MCF 10A (cell line): ENCODE measurements around the gene HCFC1. TPM values are rescaled to one million over a fixed set of nuclear protein-coding genes. Genes with fewer than 3 reads are reported as not detected.
A peak's percentile ranks its signal among the peaks of the same experiment; 100 is the strongest.

Source experiments
- BruUV-seq: library from RNA; stranded (reverse); fragments of 400-500 nt; replicated peaks from 2 replicates; lab custom pipeline; 2021; lab: Mats Ljungman, UMichigan
- CTCF ChIA-PET: fragments of 300-600 bp; sonication (Branson Sonifier 250); formaldehyde crosslinking; extraction: SDS; loops from one replicate; lab custom pipeline; 2021; ENCODE audit warnings: antibody characterized with exemption, inconsistent platforms; lab: Yijun Ruan, JAX
- POLR2A ChIA-PET: fragments of 300-600, 350-650 bp; sonication (Branson Sonifier 250); formaldehyde crosslinking; extraction: SDS; loops from one replicate; lab custom pipeline; 2020; ENCODE audit warnings: antibody characterized with exemption, inconsistent platforms; lab: Yijun Ruan, JAX
- DNase-seq: peaks from one replicate; pipeline ENCODE4 v3.0.0-alpha.2; 2018; ENCODE audit not compliant: unreplicated experiment
- H3K27ac Mint-ChIP-seq: one replicate; pipeline ENCODE4 v1.8.0; 2022; ENCODE audit warnings: mild to moderate bottlenecking, low read depth, mixed read lengths; ENCODE audit not compliant: unreplicated experiment
- H3K27me3 Mint-ChIP-seq: one replicate; pipeline ENCODE4 v1.8.0; 2022; ENCODE audit warnings: mixed read lengths; ENCODE audit not compliant: insufficient read depth, unreplicated experiment
- H3K36me3 Mint-ChIP-seq: one replicate; pipeline ENCODE4 v1.8.0; 2022; ENCODE audit warnings: mild to moderate bottlenecking, moderate library complexity, mixed read lengths; ENCODE audit not compliant: insufficient read depth, unreplicated experiment
- H3K4me1 Mint-ChIP-seq: one replicate; pipeline ENCODE4 v1.8.0; 2022; ENCODE audit warnings: mixed read lengths; ENCODE audit not compliant: insufficient read depth, unreplicated experiment
- H3K4me3 Mint-ChIP-seq: one replicate; pipeline ENCODE4 v1.8.0; 2022; ENCODE audit warnings: mild to moderate bottlenecking, moderate library complexity, mixed read lengths; ENCODE audit not compliant: unreplicated experiment
- H3K9me3 Mint-ChIP-seq: one replicate; pipeline ENCODE4 v1.8.0; 2022; ENCODE audit warnings: mixed read lengths; ENCODE audit not compliant: unreplicated experiment
- intact Hi-C: fragments of 100-400 bp; cut with micrococcal nuclease; formaldehyde crosslinking; loops from 2 replicates; pipeline ENCODE4 v1.14.1; 2022
- total RNA-seq: library from RNA; stranded (reverse); gene quantifications from 2 replicates; pipeline ENCODE4 v1.2.3, GENCODE V29; 2022
- TF ChIP-seq, protein P1 (sequence below): fragments of 200-600 bp; IDR thresholded peaks from one replicate; pipeline ENCODE4 v1.8.0; 2022; ENCODE audit warnings: antibody characterized with exemption, mild to moderate bottlenecking; ENCODE audit not compliant: unreplicated experiment

The HCFC1 gene
- total RNA-seq, 1 experiment from 2014 or later: 44.5 TPM

GRCh38 chrX:153917869-153918268 lies 53.7 kb downstream of the HCFC1 start:
- H3K9me3 Mint-ChIP-seq: no peaks in the 10 kb centered on the region
- H3K27me3 Mint-ChIP-seq: peaks cover 46% of the 10 kb centered on the region
- H3K4me1 Mint-ChIP-seq: peaks cover 13% of the 10 kb centered on the region
- intact Hi-C loops: no loop called here
- no peak overlapping the region for H3K4me3 Mint-ChIP-seq
- TF ChIP-seq, protein P1, sequence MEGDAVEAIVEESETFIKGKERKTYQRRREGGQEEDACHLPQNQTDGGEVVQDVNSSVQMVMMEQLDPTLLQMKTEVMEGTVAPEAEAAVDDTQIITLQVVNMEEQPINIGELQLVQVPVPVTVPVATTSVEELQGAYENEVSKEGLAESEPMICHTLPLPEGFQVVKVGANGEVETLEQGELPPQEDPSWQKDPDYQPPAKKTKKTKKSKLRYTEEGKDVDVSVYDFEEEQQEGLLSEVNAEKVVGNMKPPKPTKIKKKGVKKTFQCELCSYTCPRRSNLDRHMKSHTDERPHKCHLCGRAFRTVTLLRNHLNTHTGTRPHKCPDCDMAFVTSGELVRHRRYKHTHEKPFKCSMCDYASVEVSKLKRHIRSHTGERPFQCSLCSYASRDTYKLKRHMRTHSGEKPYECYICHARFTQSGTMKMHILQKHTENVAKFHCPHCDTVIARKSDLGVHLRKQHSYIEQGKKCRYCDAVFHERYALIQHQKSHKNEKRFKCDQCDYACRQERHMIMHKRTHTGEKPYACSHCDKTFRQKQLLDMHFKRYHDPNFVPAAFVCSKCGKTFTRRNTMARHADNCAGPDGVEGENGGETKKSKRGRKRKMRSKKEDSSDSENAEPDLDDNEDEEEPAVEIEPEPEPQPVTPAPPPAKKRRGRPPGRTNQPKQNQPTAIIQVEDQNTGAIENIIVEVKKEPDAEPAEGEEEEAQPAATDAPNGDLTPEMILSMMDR: no peak
- H3K36me3 Mint-ChIP-seq: no peaks in the 10 kb centered on the region
- peak overlapping the region; percentile 29 for H3K27ac Mint-ChIP-seq
- no TSS peak for BruUV-seq
- ChIA-PET CTCF (interaction anchor here (1.2 kb wide), 1 partner anchor 18 kb away, joined by 4 read pairs; no protein-coding TSS in a partner anchor), POLR2A (interaction anchor here (0.5 to 2.2 kb wide), 3 partner anchors 9 to 190 kb away, joined by 4 to 8 read pairs (median 7); no protein-coding TSS in a partner anchor)
- no peak for DNase-seq

DNA sequence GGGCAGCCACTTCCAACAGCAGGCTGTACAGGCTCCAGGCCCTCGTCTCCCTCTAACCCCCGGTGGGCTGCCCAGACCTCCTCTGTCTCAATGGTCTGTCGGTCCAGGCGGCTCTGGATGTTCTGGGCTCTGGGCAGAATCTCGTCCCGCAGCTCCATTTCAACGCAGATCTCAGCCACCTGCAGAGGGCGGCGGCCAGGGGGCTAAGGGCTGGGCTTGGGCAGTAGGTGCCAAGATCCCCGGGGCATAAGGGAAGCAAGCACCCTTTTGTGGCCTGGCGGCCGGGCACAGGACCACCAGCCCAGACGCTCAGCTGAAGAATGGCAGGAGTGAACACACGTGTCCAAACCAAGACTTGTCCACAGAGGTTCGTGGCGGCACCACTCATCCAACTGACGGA lies 57.9 kb downstream of the HCFC1 start:
- no peak overlapping the region for H3K4me3 Mint-ChIP-seq
- BruUV-seq: no TSS peak
- H3K9me3 Mint-ChIP-seq: no peaks in the 10 kb centered on the region
- ChIA-PET CTCF (interaction anchor here (0.9 to 5.0 kb wide), 2 partner anchors 8 to 150 kb away, joined by 3 to 31 read pairs; no protein-coding TSS in a partner anchor), POLR2A (no interaction called here)
- H3K4me1 Mint-ChIP-seq: peaks cover 8% of the 10 kb centered on the region
- peaks cover 42% of the 10 kb centered on the region for H3K27me3 Mint-ChIP-seq
- TF ChIP-seq, protein P1: no peak
- intact Hi-C loops: no loop called here
- H3K36me3 Mint-ChIP-seq: no peaks in the 10 kb centered on the region
- no peak for DNase-seq
- no peak overlapping the region for H3K27ac Mint-ChIP-seq

DNA sequence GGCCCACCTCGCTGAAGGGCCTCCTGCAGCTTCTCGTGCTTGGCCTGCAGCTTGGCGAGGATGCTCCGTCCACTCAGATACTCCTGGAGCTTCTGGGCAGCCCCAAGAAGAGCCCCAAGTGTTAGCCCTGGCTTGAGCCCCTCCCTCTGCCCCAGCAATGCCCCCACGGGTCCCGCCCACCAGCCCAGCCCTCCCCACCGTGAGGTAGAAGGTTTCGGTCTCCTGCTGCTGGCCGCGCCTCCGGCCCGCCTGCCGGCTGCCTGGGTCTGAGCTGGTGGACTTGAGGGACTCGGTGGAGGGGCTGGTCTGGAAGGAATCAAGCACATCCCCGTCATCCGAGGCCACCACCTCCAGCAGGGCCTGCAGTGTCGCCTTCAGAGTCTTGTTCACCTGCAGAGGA lies 58.4 kb downstream of the HCFC1 start:
- Mint-ChIP-seq H3K27me3 (peaks cover 39% of the 10 kb centered on the region), H3K4me3 (no peak overlapping the region), H3K36me3 (no peaks in the 10 kb centered on the region), H3K4me1 (peaks cover 8% of the 10 kb centered on the region), H3K9me3 (no peaks in the 10 kb centered on the region), H3K27ac (no peak overlapping the region)
- ChIA-PET POLR2A (no interaction called here), CTCF (interaction anchor here (0.9 to 5.0 kb wide), 2 partner anchors 9 to 150 kb away, joined by 3 to 31 read pairs; no protein-coding TSS in a partner anchor)
- no peak for DNase-seq
- no TSS peak for BruUV-seq
- intact Hi-C loops: no loop called here
- TF ChIP-seq, protein P1: no peak

DNA sequence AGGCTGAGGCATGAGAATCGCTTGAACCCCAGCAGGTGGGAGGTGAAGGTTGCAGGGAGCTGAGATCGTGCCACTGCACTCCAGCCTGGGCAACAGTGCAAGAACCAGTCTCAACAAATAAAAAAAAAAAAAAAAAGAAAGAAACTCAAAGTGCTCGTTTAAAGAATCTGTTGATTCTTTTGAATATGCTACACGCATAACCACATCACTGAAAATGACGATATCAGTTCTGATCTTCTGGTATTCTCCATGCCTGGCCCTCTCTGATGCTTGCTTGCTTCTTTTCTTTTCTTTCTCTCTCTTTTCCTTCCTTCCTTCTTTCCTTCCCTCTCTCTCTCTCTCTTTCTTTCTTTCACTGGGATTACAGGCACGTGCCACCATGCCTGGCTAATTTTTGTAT lies 59.8 kb downstream of the HCFC1 start:
- intact Hi-C loops: no loop called here
- TF ChIP-seq, protein P1: no peak
- H3K9me3 Mint-ChIP-seq: no peaks in the 10 kb centered on the region
- ChIA-PET POLR2A (interaction anchor here (0.5 kb wide), 1 partner anchor 210 kb away, joined by 3 read pairs; no protein-coding TSS in a partner anchor), CTCF (interaction anchor here (0.9 to 5.0 kb wide), 2 partner anchors 10 to 13 kb away, joined by 3 to 31 read pairs; no protein-coding TSS in a partner anchor)
- H3K4me1 Mint-ChIP-seq: no peaks in the 10 kb centered on the region
- DNase-seq: no peak
- no peaks in the 10 kb centered on the region for H3K36me3 Mint-ChIP-seq
- peaks cover 28% of the 10 kb centered on the region for H3K27me3 Mint-ChIP-seq
- BruUV-seq: no TSS peak
- H3K4me3 Mint-ChIP-seq: no peak overlapping the region
- H3K27ac Mint-ChIP-seq: no peak overlapping the region
